Peyer's patch (tissue), 4 donors: Measurements from ENCODE around the gene TLK1. TPM values are rescaled to one million over a fixed set of nuclear protein-coding genes. Genes with fewer than 3 reads are reported as not detected.

ENCODE experiments used
- DNase-seq, 3 donors: peaks; one replicate each; pipeline ENCODE4 v3.0.0-alpha.2; 2017 to 2019
- H3K27ac ChIP-seq, 4 donors: fragments of 200-600 bp; sonication (generic); one replicate each; pipeline ENCODE4 v1.5.1; 2016 to 2019
- H3K27me3 ChIP-seq, 2 donors: fragments of 200-600 bp; sonication (generic); one replicate each; pipeline ENCODE4 v1.5.1; 2019
- H3K36me3 ChIP-seq, 3 donors: fragments of 200-600 bp; sonication (generic); one replicate each; pipeline ENCODE4 v1.5.1; 2016 to 2019
- H3K4me1 ChIP-seq, 4 donors: fragments of 200-600 bp; sonication (generic); one replicate each; pipeline ENCODE4 v1.5.1; 2016 to 2019
- H3K4me3 ChIP-seq, 4 donors: fragments of 200-600 bp; sonication (generic); 1 replicate in 3 of 4; 2 replicates in 1 of 4; pipeline ENCODE4 v1.5.1; 2016 to 2019; ENCODE audit warnings: mild to moderate bottlenecking in 1 of 4
- H3K9me3 ChIP-seq, 4 donors: fragments of 200-600 bp; sonication (generic); one replicate each; pipeline ENCODE4 v1.5.1; 2016 to 2019; ENCODE audit warnings: mild to moderate bottlenecking in 1 of 4
- POLR2A ChIP-seq, 2 donors: fragments of 450-650 bp; IDR thresholded peaks; one replicate each; pipeline ENCODE4 v1.5.1; 2017; ENCODE audit warnings: antibody characterized with exemption in 2 of 2, mild to moderate bottlenecking in 2 of 2, moderate library complexity in 2 of 2
- total RNA-seq, 4 donors: library from RNA; depleted of rRNA; stranded (reverse); fragments of >200 nt; gene quantifications; one replicate each; pipeline ENCODE4 v1.1.0, GENCODE V29; 2016
- TF ChIP-seq, protein P1 (sequence below), 6 experiments: fragments of 450-650 bp in 4 of 6; fragments of 200-600 bp in 2 of 6; sonication (generic) in 1 of 6; IDR thresholded peaks; one replicate each; pipeline ENCODE4 v1.5.1; 2017 to 2019; ENCODE audit warnings: antibody characterized with exemption in 6 of 6, mild to moderate bottlenecking in 3 of 6, moderate library complexity in 1 of 6

TLK1 gene
- total RNA-seq, 4 donors from 2014 or later: 26.4 to 99.0 (median 45.0) TPM

DNA sequence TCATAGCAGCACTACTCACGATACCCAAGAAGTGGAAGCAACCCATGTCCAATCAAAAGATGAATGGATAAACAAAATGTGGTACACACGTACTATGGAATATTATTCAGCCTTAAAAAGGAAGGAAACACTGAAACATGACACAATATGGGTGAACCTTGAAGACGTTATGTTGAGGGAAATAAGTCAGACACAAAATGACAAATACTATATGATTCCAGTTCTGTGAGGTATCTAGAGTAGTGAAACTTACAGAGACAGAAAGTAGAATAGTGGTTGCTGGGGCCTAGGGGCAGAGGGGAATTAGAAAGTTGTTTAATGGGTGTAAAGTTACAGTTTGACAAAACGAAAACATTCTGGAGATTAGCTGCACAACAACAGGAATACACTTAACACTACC is 24.7 kb downstream of the TLK1 start:
- no peak overlapping the region for H3K4me3 ChIP-seq
- H3K27ac ChIP-seq: no peak overlapping the region
- H3K27me3 ChIP-seq: no peaks in the 10 kb centered on the region
- no peaks in the 10 kb centered on the region for H3K9me3 ChIP-seq
- TF ChIP-seq POLR2A (IDR thresholded peaks at IDR 0.05): no peak
- TF ChIP-seq, protein P1, sequence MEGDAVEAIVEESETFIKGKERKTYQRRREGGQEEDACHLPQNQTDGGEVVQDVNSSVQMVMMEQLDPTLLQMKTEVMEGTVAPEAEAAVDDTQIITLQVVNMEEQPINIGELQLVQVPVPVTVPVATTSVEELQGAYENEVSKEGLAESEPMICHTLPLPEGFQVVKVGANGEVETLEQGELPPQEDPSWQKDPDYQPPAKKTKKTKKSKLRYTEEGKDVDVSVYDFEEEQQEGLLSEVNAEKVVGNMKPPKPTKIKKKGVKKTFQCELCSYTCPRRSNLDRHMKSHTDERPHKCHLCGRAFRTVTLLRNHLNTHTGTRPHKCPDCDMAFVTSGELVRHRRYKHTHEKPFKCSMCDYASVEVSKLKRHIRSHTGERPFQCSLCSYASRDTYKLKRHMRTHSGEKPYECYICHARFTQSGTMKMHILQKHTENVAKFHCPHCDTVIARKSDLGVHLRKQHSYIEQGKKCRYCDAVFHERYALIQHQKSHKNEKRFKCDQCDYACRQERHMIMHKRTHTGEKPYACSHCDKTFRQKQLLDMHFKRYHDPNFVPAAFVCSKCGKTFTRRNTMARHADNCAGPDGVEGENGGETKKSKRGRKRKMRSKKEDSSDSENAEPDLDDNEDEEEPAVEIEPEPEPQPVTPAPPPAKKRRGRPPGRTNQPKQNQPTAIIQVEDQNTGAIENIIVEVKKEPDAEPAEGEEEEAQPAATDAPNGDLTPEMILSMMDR (IDR thresholded peaks at IDR 0.05): no peak
- H3K4me1 ChIP-seq: peaks cover 0 to 2% (median 0%) of the 10 kb centered on the region in 4 donors
- DNase-seq: no peak
- no peaks in the 10 kb centered on the region for H3K36me3 ChIP-seq

DNA sequence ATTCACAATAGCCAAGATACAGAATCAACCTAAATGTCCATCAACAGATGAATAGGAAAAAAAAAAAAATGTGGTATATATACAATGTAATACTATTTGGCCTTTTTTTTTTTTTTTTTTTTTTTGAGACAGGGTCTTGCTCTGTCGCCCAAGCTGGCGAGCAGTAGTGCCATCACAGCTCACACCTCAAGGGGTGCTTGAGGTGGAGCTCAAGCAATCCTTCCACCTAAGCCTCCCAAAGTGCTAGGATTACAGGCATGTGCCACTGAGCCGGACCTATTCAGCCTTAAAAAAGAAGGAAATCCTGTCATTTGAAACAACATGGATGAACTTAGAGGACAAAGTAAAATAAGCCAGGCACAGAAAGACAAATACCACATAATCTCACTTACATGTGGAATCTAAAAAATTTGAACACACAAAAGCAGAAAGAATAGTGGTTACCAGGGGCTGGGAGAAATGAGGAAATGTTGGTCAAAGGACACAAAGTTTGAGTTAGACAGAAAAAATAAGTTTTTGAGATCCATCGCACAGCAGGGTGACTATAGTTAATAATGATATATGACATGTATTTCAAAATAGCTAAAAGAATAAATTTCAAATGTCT is 26.0 kb downstream of the TLK1 start:
- Histone ChIP-seq H3K36me3 (no peaks in the 10 kb centered on the region), H3K9me3 (no peaks in the 10 kb centered on the region), H3K27me3 (no peaks in the 10 kb centered on the region), H3K4me3 (no peak overlapping the region), H3K4me1 (no peaks in the 10 kb centered on the region), H3K27ac (no peak overlapping the region)
- DNase-seq: no peak
- TF ChIP-seq POLR2A (IDR thresholded peaks at IDR 0.05): no peak

DNA sequence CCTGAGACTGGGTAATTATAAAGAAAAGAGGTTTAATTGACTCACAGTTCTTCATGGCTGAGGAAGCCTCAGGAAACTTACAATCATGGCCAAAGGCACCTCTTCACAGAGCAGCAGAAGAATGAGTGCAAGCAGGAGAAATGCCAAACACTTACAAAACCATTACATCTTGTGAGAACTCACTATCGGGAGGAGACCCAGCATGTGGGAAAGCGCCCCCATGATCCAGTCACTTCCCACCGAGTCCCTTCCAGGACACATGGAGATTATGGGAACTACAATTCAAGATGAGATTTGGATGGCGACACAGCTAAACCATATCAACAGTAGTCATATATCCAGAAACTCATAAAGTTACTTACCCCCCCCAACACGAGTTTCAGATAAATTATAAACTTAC is 28.6 kb downstream of the TLK1 start:
- DNase-seq: no peak
- Histone ChIP-seq H3K27ac (no peak overlapping the region), H3K9me3 (no peaks in the 10 kb centered on the region), H3K36me3 (no peaks in the 10 kb centered on the region), H3K4me3 (no peak overlapping the region), H3K4me1 (no peaks in the 10 kb centered on the region), H3K27me3 (no peaks in the 10 kb centered on the region)
- TF ChIP-seq, protein P1 (IDR thresholded peaks at IDR 0.05): no peak
- no peak for TF ChIP-seq POLR2A (IDR thresholded peaks at IDR 0.05)

DNA sequence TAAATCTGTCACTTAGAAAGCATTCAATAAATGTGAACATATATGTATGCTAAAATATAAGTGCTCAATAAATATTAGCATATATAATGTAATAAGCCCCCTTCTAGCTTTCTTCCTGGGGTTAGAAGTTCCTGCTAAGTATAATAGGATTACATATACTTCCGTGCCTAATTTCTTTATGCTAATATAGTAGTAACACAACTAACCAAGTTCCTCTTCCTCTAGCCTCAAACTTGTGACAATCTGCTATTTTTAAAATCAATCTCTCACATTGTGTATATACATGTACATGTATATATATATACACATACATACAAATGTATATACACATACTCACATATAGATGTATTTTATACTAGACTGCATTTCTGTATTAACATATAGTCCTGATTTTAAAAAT is 32.2 kb downstream of the TLK1 start:
- no peaks in the 10 kb centered on the region for H3K4me1 ChIP-seq
- H3K27ac ChIP-seq: no peak overlapping the region
- no peak for TF ChIP-seq POLR2A (IDR thresholded peaks at IDR 0.05)
- TF ChIP-seq, protein P1 (IDR thresholded peaks at IDR 0.05): no peak
- no peaks in the 10 kb centered on the region for H3K9me3 ChIP-seq
- DNase-seq: no peak
- no peaks in the 10 kb centered on the region for H3K36me3 ChIP-seq
- H3K27me3 ChIP-seq: no peaks in the 10 kb centered on the region
- H3K4me3 ChIP-seq: no peak overlapping the region

DNA sequence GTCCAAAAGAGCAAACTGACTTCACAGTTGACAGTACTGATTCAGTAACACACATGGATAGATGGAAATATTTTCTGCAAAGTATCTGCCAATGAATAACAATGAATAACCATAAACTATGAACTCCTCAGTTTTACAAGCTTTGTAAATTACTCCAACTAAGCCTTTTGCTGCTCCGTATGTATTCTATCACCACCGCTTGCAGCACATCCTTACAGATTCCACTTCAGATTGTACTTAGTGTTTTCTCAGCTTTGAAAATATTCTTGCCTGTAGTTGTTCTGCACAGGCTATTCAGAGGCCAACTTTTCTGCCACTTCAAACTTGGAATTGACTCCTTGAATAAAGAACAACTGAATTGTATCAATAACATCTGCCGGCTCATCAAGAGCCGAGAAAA is 36.2 kb downstream of the TLK1 start:
- H3K36me3 ChIP-seq: no peaks in the 10 kb centered on the region
- no peaks in the 10 kb centered on the region for H3K4me1 ChIP-seq
- DNase-seq: no peak
- TF ChIP-seq, protein P1 (IDR thresholded peaks at IDR 0.05): no peak
- TF ChIP-seq POLR2A (IDR thresholded peaks at IDR 0.05): no peak
- no peaks in the 10 kb centered on the region for H3K9me3 ChIP-seq
- H3K27me3 ChIP-seq: no peaks in the 10 kb centered on the region
- H3K27ac ChIP-seq: no peak overlapping the region
- no peak overlapping the region for H3K4me3 ChIP-seq

DNA sequence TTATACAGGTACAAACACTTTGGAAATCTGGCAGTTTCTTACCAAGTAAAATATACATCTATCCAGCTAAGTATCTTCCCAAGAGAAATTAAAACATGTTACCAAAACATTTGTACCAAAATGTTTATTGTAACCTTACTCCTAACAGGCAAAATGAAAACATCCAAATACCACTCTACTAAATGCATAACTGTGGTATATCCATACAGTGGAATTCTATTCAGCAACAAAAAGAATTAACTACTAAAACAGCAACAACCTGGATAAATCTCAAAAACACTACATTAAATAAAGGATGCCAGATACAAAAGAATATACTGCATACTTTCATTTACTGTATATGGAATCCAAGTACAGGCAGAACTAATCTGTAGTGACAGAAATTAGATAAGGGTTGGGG is 51.1 kb downstream of the TLK1 start:
- Histone ChIP-seq H3K4me3 (no peak overlapping the region), H3K27ac (no peak overlapping the region), H3K4me1 (no peaks in the 10 kb centered on the region), H3K27me3 (no peaks in the 10 kb centered on the region), H3K36me3 (no peaks in the 10 kb centered on the region), H3K9me3 (no peaks in the 10 kb centered on the region)
- TF ChIP-seq POLR2A (IDR thresholded peaks at IDR 0.05): no peak
- TF ChIP-seq, protein P1 (IDR thresholded peaks at IDR 0.05): no peak
- no peak for DNase-seq
